Activated effector memory CD4-positive, alpha-beta T cell treated with anti-CD3 and anti-CD28 coated beads, Interleukin-2, amount 50 U/mL, for 16 hours (primary cell): ENCODE measurements around the gene BUD13.

Experiments
- DNase-seq: peaks from one replicate; pipeline ENCODE4 v3.0.0-alpha.2; 2020

Gene BUD13

DNA sequence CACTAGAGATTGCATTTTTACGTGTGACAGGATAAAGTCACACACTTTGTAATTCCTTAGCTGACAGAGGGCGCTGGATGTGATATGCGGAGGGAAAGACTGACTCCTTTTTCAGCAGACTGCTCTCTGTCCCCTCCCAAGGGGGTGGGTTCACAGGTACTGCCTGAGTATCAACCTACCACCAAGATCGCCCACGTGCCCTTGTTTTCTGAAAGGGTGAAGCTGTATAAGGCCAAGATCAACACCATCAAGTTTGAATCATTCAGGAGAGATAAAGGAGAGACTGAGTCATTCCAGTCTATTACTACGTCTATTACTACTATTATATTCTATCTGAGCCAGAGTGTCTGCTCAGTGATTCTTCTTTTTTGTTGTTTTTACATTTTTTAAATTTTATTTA lies 30.7 kb downstream of the BUD13 start:
- no peak for DNase-seq

DNA sequence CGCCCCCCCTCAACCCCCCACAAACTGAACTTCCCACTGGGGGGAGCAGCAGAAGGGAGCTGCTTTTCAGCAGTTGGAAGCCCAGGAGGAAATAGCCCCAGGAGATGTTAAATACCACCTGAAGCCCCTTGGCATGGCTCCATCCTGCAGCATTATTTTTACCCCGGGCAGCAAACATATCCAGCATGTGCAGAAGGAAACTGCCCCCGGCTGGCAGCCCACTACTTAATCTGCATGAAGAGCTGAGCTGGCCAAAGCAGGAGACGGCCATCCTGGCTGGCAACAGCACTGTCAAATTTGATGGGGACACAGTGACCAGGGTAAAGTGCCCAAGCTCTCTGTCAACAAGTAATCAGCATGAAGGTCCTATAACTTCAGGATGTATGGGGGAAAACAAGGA lies 32.0 kb downstream of the BUD13 start:
- DNase-seq, result no peak

DNA sequence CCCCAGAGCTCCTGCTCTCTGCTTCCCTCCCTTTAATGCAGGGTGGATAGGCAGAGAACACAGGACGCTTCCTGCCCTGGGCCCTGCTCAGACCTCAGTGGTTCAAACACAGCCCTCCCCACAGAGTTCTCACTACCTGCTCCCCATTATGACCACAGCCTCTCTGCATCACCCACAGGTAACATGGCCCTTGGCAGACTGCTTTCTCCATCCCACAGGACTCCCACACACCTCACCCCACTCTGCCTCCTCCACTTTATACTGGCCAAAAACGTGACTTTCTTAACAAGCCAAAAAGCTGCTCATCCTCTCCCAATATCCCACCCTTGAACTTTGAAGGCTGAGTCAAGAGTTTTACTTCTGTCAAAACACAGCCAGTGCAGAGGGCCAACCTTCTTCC lies 33.8 kb downstream of the BUD13 start:
- DNase-seq, result no peak

DNA sequence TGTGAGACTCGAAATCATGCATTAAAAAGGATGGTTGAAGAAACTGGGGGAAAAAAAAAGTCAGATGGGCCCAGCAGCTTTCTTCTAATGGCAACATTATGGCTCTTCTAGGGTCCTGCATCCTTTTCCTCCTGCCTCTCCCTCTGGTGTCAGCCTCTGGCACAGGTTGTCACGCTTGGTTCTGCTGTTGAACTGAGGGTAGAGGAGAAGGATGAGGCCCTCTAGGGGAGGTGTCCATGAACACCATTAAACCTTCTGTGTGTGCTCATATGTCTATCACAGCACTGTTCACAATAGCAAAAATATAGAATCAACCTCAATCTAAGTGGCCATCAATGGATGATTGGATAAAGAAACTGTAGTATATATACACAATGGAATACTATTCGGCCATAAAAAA lies 36.0 kb downstream of the BUD13 start:
- no peak for DNase-seq

DNA sequence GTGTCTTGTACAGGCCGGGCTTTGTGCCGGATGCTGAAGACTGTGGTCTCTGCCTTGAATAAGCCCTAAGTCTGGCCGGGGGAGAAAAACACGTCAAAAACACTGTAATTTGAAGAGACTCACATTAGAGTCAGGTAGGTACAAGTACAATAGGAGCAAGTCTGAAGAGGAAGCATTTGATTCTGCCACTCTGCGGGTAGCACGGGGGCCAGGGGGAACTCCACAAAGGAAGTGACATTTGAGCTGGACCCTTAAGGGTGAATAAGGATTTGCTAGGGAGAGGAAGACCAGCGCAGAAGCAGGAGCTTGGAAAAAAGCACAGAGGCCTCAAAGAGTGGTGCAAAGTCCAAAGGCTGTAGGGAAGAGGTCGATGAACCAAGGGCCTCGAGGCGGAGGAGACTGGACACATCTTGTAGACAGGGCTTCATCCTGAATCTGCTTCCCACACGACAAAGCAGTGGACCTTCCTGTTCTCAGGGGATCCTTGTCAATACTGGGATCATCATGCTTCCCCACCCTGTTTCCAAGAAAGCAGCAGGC lies 38.7 kb downstream of the BUD13 start:
- DNase-seq, result no peak

DNA sequence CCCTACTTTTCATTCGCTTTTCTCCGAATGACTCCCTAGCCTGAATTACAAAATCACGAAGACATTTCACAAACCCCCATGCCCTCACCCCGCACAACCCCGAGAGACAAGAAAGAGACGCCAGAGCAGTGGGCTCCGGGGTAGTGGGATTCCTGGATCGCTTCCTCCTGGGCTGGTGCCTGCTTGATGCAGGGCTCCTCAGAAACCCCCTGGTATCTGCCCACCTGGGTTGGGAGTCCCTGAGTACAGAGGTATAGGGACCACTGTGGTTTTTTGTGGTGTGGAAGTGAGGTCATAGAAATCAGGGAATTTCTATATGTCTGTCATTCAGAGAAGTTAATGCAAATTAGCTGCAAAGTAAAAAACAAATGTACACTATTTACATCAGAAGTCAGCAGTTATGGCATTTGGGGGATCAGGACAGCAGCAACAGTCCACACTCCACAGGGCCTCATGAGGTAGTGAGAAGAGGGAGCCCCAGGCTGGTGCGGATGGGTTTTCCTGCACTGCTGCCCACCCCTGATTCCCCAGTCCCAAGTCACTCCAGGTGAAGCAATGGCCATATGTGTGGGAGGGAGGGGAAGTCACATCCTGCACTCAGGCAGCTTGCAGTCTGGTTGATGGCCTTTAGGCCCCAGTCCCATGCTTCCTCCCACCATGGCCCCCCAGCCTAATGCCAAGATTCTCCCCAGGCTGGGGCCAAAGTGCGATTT lies 39.6 kb downstream of the BUD13 start:
- DNase-seq, result no peak

DNA sequence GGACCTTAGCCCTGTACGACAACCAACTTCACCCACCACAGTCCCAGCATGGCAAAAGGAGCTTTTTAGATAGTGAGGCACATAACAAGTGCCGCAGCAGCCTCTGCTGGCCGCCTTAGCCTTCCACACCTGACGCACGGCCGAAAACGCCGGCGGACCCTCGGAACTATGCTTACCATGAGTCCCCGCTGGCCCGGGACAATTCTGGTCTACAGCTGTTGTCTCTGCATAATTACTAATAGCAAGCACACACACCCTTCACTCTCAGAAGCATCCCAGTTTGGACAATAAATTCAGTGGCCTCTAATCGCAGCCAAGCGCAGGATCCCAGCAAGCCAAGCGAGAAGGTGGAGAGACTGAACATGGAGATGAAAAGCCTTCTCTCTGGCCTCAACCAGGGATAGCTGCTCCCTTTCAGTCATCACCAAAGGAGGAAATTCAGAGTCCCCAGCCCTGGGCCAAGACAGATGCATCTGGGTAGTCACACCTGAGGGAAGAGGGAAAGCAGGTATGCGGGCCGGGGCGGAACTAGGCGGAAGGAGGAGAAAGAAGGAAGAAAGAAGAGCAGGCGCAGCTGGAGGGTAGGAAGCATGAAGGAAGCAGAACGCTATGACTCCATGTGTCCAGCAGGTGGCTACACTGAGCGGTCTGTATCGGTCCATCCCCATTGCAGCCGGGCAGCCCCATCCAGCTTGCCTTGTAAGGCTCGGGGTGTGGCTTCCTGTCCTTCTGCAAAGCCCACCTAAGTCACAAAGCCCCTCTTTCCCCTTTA lies 40.3 kb downstream of the BUD13 start:
- peak; percentile 82 for DNase-seq

DNA sequence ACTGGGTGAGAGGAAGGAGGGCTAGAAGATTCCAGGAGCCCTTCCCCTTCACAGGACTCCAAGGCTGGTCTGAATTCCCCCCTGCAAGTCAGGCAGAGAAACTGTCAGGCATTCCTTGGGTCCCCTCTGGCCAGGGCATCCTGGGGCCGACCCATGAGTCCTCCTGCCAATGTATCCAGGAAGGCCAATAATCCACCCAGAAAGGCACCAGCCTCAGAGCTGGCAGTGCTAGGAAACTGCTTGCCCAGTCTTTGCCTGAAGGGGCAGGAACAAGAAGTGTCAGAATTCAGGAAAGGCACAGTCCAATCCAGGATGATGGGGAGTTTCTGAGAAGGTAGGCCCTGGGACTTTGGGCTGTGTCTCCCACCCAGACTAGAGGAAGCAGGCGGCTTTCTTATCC lies 41.0 kb downstream of the BUD13 start:
- DNase-seq, result no peak

DNA sequence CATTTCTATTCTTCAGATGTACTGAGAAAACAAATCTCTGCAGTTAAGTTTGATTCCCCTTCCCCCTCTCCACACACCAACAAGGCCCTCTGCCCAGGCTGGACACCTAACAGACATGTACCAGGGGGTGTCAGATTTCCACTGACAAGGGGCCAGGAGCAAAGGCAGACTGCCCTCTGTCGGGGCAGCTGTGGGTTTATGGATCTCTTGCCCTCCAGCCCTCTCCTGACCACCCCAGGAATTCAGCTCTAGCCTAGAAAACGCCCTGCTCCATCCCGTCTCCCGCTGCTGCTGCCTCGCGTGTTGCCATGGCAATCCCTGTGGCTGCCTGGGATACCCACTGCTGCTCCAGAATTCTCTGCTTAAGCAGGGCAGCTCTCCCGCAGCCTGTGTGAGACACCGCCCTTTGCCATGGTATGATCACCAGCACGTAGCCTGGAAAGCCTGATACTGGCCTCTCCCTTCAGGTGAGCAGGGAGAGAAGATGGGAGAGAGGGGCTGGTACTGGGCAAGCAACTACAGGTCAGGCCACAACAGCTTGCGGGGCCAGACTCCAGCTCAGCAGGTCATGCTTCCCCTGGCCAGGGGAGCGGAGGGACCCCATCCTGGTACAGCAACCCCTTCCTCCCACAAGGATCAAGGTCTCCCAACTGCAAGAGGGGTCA lies 41.6 kb downstream of the BUD13 start:
- no peak for DNase-seq

DNA sequence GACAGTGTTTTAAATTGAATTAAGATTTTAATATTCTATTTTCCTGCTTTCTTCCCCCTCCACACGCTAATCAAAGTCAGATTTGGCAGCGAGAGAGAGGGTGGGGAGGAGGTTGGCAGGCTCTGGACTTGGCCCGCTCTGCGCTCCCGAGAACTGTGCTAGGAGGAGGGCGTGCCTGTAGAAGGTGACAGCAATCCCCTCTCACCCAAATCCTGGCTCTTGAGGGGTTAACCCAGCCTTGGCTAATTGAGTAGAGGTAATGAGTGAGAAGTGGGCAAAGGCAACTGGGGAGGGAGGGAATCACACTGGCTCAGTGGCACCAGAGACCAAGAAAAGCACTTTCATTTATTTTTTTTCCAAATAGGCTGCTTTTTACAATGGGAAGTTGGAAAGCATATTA lies 42.2 kb downstream of the BUD13 start:
- DNase-seq, result no peak

DNA sequence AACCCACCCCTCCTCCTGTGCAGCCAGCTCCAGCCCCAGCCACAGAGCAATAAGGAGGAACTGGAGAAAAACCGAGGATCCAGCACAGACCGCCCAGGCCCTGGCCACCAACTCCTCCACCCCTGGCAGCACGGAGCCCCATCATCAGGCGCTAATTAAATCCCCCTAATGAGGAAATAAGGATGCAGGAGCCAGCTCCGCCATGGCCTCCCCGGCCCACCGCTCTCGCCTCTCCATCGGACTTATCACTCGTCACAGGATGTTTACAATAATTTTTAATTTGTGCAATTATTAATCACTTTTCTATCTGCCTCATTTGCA lies 42.6 kb downstream of the BUD13 start:
- DNase-seq, result no peak

DNA sequence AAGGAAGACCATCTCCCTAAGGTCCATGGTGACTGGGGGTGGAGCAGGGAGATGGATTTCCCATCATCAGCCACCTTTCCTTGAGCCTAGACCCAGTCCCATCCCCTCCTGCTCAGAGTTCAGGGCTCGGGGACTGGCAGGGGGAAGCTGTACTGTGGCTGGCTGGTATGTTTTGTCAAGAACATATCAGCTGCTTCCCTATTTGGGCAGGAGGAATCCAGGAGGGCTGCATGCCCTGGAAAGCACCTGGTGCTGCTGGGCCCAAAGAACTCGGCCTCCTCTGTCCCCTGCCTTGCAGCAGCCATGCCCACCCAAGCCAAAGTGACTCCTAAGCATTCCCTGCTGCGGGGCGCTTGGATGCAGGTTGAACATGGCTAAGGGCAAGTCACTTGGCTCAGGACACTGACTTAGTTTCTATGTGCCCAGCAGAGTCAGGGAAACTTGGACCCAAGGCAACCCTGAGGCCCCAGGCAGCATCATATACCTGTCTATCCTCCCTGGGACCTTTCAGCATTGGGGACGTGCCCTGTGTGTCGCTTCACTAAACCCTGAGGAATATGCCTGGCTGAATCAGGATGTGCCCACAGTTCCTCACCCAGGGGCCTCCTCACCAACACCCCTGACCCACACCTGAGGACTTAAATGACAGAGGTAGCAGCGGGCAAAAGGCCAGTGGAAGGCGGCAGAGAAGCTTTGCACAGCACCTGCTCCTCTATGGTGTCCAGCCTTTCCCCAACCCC lies 43.1 kb downstream of the BUD13 start:
- no peak for DNase-seq

DNA sequence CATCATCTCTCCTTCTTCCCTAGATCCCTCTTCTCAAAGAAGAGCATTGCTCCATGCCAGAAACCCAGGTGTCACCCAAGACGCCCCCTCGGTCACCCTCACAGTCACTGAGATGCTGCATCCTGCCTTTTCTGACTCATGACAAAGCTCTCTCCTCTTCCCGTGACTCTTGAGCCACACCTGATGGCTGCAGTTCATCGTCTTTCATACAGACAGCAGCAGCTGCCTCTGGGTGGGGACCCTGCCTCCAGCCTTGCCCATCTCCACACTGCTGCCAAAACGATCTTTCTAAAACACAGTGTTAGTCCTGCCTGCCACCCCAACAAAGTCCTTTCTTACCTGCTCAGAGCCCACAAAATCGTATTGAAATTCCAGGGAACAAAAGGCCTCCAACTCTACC lies 44.8 kb downstream of the BUD13 start:
- no peak for DNase-seq

DNA sequence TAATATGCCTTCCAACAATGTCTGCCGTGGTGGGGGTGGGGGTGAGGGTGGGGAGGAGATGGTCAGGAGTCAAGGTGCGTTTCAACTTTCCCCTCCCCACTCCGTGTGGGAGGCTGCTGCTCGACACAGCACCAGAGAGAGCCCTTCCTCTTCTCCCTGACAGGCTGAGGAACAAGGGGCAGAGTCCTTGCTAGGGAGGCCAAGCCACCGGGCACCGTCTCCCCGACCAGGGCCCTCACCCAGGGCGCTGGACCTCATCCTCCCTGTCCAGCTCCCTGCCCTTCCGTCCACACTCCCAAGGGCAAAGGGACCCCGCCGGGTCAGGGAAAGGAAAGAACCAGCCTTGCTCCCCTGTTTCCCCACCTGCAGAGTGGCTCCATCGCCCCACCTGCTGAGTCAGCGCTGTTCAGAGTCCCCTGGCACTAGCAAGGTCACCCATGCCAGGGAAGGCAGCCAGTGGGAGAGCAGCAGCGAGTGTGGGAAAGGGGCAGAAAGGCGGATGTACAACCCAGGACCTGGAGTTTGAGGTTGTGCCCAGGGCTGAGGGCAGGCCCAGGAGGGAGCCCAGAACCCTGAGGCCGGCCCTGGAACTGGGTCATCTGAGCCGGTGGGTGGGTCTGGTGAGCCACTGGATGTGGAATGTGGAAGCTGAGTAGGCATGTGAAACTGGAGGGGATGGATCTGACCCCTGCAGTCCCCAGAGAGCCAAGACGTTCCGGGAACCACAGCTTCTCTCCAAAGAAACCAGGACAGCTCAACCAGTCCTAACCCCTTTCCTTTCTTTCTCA lies 47.2 kb downstream of the BUD13 start:
- DNase-seq, result no peak

DNA sequence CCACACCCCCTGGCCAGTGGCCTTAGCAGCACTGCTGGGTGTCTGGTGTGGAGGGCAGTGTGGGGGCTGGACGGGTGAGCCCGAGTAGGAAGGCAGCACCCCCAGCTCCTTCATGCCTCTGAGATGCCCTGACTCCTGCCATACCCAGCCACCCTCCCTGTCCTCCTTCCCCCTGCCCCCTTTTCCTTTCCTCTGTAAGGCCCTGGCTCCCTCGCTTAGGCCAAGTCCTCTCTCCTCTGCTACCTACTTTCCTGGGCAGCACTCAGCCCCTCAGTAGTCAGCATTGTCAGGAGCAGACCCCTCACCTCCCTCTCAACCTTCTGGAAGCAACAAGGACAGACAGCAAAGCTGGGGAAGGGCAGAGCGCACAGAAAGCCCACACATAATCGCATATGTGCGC lies 48.0 kb downstream of the BUD13 start:
- DNase-seq, result no peak

DNA sequence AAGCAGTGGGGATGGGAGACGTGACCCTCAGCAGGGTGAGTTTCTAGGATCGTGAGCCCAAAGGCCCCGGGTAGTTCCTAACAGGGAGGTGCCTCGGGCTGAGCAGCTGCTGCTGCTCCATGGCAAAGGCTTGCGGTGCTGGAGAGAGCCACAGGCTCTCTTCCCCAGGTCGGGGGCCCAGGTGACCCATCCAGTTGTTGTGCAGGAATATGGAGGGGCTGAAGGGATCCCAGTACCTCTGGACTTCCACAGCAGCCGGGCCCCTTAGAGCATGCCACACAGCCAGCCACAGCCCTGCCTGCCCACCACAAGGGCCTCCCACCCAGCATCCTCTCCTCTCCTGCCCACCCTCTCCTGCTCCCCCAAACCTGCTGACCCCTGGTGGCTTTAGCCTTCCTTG lies 49.3 kb downstream of the BUD13 start:
- DNase-seq, result no peak

DNA sequence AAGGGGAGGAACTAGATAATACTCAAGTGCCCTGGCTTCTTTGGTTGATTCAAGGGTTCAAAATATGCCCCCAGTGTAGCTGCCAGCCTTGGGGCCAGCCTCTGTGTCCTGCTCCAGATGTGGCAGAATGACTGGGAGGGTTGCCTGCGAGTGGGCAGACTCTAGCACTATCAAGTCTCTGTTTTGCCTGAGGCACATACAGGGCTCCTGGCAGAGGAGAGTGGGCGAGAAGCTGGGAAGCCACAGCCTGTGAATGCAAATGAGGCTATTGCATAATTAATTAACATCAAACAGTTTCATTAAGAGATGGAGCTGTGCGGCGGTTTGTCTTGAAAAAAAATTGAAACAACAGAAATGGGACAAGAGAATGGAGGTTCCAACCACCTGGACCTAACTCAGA lies 50.8 kb downstream of the BUD13 start:
- DNase-seq, result no peak

DNA sequence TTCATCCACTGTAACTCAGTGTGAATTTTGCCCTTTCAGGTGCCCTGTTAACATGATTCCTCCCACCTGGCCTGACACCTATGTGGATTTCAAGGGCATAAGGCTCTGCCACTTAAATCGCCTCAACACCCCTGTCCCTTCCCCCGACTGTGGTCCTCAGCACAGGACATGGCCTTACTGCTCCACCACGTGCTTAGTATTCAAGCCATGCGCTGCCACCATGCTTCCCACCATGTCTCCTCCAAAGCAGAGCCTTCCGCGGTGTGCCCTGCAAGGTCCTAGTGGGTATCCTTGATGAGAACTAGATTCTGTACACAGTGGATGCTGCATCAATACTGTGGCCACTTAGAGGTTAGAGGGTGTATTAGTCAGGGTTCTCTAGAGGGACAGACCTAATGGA lies 51.9 kb downstream of the BUD13 start:
- no peak for DNase-seq

DNA sequence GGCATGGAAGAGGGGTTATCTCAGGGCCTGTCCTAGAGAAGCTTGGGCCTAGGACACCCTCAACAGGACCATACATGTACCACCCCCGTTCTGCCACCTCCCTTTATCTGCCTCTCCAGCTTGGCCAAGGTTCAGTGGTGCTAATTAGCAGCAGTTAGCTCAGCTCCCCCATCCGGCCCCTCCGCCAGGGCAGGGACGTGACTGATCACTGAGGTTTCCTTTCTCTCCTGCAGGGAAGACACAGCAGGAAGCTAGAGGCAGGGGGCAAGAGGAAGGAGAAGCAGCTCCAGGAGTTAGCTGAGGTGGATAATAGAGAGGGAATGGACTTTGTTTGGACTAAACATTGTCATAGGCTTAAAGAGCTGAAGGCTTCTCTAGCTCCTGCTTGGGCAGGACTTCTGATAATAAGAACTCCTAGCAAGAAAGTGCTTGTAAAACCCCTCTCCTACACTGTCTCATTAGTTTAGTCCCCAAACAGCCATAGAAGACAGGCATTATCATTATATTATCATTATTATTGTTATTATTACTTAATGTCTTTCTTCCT lies 53.8 kb downstream of the BUD13 start:
- DNase-seq, result no peak

DNA sequence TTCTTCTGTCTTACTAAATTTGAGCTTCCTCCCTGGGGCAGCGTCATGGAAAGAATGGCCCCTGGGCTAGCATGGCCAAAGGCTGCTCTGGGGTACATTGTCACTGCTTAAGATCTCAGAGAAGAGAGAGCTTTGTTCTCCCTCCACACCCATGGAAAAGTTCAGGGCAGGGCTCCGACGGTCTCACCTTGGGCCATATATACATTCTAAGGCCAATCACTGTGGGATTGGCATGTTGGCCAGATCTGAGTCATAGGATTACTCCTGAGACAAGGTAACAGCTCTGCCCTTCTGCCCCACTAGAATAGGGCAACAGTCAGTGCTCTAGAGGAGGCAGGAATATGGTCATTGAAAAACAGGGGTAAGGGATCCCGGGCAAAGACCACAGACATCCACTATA lies 56.2 kb downstream of the BUD13 start:
- DNase-seq, result no peak

DNA sequence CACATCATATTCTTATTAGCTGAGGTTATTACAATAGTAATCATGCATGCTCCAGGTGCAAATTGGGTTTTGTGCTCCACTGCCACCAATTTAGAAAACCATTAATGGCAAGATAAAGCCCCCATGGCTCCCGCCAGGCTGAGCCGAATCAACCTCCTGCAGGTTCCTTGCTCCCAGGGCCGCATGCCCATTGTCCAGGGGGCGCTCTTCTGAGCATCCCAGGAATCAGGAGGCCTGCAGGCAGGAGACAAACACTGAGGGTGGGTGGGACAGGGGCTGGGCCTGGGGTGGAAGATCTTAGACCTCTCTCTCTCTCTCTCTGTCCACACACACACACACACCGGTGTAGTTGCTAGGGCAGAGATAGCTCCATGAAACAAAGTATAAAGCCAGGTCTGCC lies 57.4 kb downstream of the BUD13 start:
- DNase-seq, result no peak

DNA sequence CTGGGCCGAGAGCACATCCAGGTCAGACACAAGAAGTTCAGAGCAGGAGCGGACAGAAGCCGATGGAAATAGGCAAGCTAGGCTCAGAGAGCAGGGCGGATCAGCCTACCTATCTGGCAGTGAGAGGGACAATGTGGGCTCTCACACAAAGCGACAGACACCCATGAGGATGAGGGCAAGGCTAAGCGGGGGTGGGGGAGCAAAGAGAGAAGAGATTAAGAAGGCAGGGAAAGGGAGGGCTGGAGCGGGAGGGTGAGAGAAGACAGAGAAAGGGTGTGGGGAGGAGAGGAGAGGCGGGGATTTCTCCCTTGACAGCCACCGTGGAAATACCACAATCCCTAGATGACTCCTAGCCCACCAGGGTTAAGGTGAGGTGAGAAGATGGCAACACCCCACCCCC lies 57.9 kb downstream of the BUD13 start:
- DNase-seq, result no peak
